ENCODE measurements around the gene MOSMO.
"Not testable (repeated sequence)": the region's sequence is repeated elsewhere in the genome, so short reads cannot be mapped to it uniquely, and the experiment has no call there.

Gene MOSMO

DNA sequence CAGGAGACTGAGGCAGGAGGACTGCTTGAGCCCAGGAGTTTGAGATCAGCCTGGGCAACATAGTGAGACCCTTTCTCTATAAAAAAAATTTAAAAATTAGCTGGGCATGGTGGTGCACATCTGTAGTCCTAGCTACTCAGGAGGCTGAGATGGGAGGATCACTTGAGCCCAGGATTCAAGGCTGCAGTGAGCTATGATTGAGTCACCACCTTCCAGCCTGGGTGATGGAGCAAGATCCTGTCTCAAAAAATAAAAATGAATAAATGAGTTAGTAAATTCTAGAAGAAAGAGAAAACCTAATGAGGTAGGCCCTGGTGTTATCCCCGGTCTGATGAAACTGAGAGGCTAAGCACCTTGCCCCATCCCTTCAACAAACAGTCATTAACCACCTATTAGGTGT lies 5.9 kb upstream of the MOSMO start:
- not testable (repeated sequence) for DNase-seq (ENCODE audit: low read depth in 2 of 3, low spot score in 2 of 3)

DNA sequence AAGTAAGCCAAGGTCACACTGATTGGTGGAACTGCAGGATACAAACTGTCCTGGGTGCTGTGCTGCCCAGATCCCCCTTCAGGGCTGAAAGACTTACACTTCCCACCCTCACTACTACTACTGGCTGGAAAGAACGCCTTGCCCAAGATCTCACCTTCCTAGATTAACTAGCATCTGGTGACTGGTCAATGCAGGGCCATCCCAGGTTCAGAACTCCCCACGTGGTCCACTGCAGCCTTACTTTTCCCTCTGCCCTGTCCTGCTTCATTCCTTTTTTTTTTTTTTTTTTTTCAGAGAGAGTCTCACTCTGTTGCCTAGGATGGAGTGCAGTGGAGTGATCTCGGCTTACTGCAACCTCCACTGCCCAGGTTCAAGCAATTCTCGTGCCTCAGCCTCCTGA lies 4.7 kb upstream of the MOSMO start:
- DNase-seq (ENCODE audit: low read depth in 2 of 3, low spot score in 2 of 3): no peak

DNA sequence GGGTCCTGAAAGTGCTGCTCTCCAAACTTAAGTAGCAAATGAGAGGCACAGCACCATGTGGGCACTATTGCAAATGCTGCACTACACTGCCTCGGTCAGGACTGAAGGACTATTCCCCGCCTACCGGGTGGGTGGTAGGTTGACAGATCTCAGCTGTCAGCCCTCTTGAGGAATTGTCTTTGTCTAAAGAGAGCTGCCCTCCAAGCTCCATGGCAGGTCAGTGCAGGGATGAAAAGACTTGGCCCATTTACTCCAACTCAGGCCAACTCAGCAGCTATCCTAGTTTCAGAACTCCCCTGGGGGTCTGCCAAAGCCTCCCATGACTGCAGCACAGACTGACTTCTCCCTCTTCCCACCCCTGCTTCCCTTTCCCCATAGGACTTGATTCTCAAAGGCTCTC lies 3.6 kb upstream of the MOSMO start:
- DNase-seq (ENCODE audit: low read depth in 2 of 3, low spot score in 2 of 3): no peak

DNA sequence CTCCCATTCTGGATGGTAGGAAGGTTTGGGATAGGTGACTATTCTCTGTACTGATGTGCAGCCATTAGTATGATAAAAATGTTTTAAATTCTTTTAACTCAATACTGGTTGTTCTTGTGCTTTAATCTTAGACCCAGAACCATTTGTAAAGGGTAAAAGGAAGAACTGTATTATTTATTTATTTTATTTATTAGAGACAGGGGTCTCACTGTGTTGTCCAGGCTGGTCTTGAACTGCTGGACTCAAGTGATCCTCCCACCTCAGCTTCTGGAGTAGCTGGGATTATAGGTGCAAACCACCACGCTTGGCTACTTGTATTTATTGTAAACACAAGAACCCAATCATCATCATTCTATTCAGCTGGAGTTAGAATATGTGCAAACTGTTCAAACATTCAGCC lies 2.2 kb upstream of the MOSMO start:
- DNase-seq (ENCODE audit: low read depth in 2 of 3, low spot score in 2 of 3): no peak

DNA sequence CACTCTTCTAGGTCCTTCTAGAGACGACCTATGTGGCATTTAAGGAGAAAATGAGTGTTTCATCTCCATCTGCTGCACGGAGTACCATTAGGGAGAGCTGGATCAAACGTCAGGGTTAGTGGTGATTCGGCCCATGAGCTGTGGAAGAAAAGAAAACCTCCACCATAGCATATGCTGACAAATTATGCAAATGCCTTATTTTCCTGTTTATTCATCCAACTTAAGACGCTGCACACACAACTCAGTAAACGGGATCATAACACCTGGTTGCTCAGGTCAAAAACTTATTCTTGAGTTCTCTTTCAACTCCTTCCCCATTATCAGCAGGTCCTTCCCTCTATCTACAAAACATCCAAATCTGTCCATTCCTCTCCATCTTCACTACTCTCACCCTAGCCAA lies 1.3 kb upstream of the MOSMO start:
- DNase-seq (ENCODE audit: low read depth in 2 of 3, low spot score in 2 of 3): no peak

DNA sequence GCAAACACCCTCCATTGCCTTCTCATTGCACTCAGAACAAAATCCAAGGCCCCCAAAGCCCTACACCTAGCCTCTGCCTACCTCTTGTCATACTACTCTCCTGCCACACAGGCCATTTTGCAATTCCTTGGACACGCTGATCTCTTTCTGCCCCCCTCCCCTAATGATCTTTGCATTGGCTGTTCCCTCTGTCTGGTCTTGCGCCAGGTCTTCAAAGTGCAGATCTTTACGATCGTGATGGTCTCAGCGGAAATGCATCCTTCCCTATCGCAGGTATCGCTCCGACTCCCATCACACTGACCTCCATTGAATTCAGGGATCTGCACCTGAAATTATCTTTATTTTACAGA lies 777 bp upstream of the MOSMO start:
- DNase-seq (ENCODE audit: low read depth in 2 of 3, low spot score in 2 of 3): no peak

DNA sequence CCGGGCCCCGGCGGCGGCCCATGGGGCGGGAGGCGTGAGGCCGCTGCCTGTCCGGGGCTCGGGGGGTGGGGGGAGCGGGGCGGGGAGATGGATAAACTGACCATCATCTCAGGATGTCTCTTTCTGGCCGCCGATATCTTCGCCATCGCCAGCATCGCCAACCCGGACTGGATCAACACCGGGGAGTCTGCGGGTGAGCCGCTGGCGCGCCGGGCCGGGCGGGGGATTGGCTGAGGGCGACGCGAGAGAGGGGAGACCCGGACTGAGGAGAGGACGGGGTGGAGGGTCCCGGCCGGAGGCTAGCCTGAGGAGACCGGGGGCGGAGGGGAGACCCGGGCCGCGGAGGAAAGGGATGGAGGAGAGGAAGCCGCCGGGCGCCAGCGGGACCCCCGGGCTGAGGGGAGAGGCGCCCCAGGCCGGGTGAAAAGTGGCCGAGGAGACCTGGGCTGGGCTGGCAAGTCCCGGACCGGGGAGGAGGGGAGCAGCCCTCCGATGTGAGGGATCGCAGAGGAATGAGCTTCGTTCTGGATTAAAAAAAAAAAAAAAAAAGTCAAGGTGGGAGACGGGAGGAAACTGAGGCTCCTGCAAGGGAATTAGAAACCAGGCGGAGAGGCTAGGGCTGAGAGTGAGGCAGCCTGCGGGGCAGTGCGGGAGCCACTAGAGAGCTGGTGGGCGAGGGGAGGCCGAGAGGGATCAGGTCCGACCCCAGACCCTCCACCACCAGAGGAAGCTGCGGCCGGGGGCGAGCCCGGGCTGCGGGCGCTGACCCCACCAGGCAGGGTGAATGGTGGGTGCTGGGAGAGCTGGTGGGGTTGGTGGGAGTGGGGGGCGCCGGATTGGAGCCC lies 526 bp downstream of the MOSMO start:
- DNase-seq (ENCODE audit: low read depth in 2 of 3, low spot score in 2 of 3): no peak

DNA sequence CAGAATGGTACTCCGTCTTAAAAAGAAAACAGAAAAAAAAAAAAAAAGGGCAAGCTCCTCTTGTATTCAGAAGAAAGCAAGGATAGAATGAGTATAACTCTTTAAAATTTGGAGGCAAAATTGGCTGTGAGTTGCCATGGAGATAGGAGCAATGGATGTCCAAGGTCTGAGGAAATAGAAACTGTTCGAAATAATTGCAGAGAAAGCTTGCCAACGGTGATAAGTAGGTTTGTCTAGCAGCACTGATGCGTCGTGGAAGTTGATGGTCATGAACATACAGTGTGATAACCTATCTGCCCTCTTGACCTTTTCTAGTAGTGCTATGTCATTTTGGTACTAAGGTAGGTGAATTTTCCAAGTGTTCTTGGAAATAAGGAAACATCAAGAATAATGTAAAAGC lies 3.0 kb downstream of the MOSMO start:
- no peak for DNase-seq (ENCODE audit: low read depth in 2 of 3, low spot score in 2 of 3)

DNA sequence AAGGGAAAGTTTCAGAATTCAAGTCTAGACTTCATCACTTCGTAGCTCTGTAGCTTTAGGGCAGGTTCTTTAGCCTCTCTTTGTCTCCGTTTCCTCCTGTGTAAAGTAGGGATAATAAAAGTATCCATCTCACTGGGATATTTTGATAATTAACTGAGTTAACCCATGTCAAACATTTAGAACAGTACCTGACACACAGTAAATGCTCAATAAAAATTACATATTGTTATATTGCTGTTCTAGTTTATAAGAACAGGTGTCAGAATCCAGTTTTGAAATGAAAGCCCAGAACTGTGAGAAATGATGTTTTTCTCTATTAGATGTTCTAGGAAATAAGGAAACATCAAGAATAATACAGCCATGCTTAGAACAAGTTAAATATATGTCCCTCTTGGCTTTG lies 4.3 kb downstream of the MOSMO start:
- DNase-seq (ENCODE audit: low read depth in 2 of 3, low spot score in 2 of 3): no peak

DNA sequence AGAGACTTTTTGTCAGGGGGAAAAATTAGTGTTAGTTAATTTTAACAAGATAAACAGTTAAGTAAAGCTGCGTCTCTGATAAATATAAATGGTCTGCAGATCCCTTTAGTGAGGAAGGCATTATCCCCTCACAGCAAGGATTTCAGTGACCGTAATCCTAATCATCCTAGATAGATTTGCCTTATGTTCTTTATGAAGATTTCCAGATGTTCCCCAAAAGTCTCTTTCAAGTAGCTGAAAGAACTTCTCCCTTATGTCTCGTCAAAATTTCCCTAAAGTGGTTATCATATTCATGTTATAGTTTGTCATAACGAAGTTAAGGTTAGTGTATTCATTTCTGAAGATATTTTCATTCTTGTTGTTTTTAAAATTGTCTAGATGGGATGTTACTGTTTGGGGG lies 5.6 kb downstream of the MOSMO start:
- no peak for DNase-seq (ENCODE audit: low read depth in 2 of 3, low spot score in 2 of 3)

DNA sequence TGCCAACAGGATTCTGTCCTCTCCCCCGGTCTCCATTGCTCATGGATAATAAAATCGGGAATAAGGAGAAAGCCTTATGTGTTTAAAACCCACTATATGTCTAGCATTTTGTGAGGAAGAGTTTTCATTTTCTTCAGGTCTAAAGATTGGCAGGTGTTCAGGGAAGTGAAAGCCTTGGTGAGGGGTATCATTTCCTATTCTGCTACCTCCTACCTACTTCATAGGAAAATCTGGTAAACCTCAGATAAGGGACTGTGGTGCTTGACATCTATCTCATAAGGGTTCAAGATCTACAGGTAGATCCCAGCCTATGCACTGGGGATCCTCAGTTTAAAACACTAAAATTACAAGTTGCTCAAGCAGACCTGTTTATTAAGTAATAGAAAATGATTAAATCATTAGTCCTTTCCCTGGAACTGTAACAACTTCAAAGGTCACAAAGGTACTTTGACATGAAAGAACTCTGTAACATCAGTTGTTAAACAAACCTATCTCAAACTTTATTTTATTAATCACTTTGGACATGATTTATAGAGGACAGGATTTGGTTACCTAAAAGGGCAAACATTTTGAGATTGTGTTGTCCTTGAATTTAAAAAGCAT lies 6.5 kb downstream of the MOSMO start:
- DNase-seq (ENCODE audit: low read depth in 2 of 3, low spot score in 2 of 3): no peak

DNA sequence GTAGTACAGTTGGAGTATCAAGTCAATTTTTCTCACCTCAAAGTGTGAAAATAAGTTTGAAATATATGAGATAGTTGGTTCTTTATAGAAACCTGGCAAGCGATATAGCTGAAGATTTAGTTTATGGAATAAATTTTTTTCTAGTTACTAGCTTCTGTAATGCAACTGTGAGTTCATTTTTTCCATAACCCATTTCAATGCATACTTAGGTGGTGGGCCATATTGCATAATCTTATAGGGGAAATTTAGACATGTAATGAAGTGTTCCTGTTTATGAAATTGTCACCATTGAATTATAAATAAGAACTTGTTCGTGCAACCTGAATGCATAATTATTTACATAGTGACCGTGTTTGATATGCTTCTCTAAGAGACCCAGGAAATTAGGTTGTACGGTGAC lies 9.0 kb downstream of the MOSMO start:
- DNase-seq (ENCODE audit: low read depth in 2 of 3, low spot score in 2 of 3): no peak

DNA sequence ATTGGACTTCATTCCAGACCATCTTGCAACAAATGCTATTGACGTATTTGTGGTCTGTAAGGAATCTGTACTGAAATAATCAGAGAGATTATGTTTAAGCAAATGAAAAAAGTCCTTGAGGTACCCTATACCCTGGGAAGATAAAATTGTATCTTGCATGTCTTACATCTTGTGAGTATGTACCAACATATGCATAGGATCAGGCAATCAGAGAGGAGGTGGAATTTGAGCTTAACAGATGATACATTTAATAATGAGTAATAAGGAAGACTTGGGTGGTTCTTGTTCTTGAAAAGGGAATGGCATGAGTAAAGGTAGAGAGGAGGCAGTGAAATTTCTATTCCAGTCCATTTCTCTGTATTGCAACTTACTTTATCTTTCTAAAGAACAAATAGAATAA lies 10.6 kb downstream of the MOSMO start:
- DNase-seq (ENCODE audit: low read depth in 2 of 3, low spot score in 2 of 3): no peak

DNA sequence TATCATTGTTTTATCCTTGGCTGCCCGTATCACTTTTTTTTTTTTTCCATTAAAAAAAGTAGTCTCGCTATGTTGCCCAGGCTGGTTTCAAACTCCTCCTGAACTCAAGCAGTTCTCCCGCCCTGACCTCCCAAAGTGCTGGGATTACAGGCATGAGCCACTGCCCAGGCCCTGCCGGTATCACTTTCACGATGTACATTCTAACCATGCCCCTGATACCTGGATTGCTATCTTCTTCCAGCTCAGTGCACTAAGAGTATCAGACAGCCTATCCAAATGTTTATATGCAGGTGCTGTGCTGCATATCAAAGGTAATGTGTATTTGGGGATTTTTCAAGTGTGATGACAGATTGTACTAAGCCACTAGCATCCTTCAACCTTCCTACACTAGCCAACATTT lies 14.2 kb downstream of the MOSMO start:
- no peak for DNase-seq (ENCODE audit: low read depth in 2 of 3, low spot score in 2 of 3)

DNA sequence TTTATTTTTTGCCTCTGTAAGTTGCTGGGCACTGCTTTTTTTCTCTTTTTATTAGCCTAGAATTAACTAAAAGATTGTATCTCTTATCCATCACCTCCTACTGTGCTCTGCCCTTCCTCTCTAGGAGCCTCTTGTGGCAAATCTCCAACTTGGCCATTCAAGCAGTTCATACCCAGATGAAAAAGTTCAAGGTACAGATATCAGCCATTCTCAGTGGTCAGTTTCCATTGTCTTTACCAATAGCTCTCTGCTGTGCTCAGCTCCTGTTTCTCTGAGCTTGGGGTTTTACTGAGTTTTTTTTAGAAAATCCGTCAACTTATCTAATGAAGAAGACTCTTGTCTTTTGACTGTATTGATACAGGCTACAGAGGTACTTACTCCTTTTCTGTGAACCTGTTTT lies 15.6 kb downstream of the MOSMO start:
- no peak for DNase-seq (ENCODE audit: low read depth in 2 of 3, low spot score in 2 of 3)

DNA sequence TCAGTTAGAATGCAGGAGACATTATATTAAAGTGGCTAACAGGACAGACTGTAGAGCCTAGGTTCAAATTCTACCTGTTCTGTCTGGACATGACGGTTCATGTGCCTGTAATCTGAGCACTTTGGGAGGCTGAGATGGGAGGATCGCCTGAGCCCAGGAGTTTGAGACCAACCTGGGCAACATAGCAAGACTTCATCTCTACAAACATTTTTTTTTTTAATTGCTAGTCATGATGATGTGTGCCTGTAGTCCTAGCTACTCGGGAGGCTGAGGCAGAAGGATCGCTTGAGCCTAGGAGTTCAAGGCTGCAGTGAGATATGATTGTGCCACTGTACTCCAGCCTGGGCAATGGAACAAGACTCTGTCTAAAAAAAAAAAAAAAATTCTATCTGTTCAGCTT lies 16.9 kb downstream of the MOSMO start:
- not testable (repeated sequence) for DNase-seq (ENCODE audit: low read depth in 2 of 3, low spot score in 2 of 3)

DNA sequence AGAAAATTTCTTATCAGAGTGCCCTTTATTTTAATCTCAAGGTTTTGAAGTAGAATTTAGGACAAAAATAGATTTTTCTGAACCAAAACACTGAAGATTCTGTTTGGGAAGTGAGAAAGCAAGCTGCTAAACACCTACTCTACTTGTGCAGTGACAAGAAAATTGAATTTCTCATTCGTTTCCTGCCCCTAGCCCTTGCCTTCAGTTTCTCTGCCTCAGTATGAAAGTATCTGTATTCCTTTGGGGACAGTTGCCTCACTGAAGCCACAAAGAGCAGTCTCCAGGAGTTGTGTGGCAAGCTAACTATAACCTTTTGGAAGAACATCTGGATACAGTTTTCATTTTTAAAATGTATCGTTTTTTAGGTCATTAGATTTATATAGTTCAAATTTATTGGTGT lies 19.7 kb downstream of the MOSMO start:
- DNase-seq (ENCODE audit: low read depth in 2 of 3, low spot score in 2 of 3): no peak

DNA sequence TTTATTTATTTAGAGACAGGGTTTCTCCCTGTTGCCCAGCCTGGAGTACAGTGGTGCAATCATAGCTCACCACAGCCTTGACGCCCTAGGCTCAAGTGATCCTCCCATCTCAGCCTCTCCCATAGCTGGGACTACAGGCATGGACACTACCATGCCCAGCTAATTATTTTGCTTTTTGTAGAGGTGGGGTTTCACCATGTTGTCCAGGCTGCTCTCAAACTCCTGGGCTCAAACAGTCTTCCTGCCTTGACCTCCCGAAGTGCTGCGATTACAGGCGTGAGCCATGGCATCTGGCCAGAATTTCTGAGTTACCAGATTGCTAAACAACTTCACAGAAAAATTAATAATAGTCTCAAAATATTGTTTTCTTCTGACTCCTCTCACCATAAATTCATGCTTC lies 21.7 kb downstream of the MOSMO start:
- DNase-seq (ENCODE audit: low read depth in 2 of 3, low spot score in 2 of 3): no peak

DNA sequence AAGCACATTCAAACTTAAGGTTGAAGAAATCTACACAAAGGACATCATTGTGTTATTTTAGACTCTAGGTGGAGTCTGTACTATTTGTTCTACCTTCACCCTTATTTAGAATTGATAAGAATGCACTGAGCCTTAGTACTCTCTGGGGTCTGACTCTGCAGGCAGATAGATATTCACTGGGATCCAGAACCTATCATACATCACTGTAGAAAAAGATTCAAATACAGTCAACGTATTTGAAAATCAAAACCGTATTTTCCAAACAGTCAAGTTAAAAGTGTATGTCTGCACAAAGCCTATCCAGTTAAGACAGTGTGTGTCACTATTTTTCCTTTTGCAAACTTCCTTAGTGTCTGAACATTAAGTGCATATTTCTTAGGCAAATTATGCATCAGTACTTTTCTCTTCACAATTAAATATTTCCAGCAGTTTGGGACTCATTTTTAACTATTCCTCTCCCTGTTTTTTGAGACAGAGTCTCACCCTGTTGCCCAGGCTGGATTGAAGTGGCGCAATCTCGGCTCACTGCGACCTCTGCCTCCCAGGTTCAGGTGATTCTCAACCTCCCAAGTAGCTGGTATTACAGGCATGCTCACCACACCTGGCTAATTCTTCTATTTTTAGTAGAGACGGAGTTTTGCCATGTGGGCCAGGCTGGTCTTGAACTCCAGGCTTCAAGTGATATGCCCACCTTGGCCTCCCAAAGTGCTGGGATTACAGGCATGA lies 22.3 kb downstream of the MOSMO start:
- no peak for DNase-seq (ENCODE audit: low read depth in 2 of 3, low spot score in 2 of 3)

DNA sequence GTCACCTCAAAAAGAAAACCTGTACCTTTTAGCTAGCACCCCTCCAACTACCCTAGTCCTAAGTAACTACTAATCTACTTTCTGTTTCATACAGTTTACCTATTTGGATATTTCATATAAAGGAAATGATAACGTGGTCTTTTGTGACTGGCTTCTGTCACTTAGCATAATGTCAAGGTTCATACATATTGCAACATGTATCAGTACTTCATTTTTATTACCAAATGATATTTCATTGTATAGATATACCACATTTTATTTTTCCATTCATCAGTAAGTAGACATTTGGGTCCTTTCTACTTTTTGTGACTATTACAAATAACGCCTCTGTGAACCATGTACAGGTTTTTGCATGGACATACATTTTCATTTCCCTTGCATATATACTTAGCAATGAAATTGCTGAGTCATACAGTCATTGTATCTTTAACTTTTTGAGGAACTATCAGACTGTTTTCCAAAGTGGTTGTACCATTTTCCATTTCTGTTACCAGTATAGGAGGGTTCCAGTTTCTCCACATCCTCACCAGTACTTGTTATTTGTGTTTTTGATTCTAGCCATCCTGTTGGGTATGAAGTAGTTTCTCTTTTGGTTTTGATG lies 23.7 kb downstream of the MOSMO start:
- no peak for DNase-seq (ENCODE audit: low read depth in 2 of 3, low spot score in 2 of 3)

DNA sequence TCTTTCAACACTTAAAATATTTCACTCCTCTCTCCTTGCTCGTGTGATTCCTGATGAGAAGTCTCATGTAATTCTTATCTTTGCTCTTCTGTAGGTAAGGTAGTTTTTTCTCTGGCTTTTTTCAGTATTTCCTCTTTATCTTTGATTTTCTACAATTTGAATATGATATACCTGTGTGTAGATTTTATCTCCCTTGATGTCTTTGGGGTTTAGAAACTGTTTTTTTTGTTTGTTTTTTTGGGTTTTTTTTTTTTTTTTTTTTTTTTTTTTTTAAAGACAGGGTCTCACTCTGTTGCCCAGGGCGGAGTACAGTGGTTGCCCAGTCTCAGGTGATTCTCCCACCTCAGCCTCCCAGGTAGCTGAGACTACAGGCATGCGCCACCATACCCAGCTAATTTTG lies 26.6 kb downstream of the MOSMO start:
- DNase-seq (ENCODE audit: low read depth in 2 of 3, low spot score in 2 of 3): no peak

DNA sequence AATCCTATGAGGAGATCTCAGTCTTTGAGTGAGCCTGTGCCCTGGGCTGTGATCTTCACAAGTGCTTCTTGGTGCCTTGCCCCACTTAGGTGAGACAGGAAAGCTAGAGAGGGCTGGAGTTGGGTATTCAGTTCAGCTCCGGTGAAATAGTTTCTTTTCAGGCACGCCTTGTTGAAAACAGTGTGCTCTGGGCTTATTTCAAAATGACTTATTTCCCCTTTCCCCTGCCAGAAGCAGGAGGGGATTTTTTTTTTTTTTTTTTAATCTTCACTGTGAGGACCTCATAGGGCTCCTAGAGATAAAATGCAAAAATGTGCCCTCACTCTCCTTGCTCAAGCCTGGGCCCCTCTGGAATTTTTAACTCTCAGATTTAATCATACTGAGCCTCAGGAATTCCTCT lies 27.2 kb downstream of the MOSMO start:
- DNase-seq (ENCODE audit: low read depth in 2 of 3, low spot score in 2 of 3): no peak
